ENCODE measurements around the gene CD109.

GRCh38 chr6:73731285-73731684 lies 35.3 kb downstream of the CD109 start:
- TF ChIP-seq CTCF (IDR thresholded peaks at IDR 0.05) (no peak), POLR2A (IDR thresholded peaks at IDR 0.05) (no peak)
